Measurements from ENCODE around the gene NLRX1.
"Not testable (repeated sequence)": the region's sequence is repeated elsewhere in the genome, so short reads cannot be mapped to it uniquely, and the experiment has no call there.

Gene NLRX1

GRCh38 chr11:119209186-119209585 lies 40.7 kb downstream of the NLRX1 start:
- DNase-seq, result no peak

GRCh38 chr11:119210050-119210449 lies 41.5 kb downstream of the NLRX1 start:
- no peak for DNase-seq

DNA sequence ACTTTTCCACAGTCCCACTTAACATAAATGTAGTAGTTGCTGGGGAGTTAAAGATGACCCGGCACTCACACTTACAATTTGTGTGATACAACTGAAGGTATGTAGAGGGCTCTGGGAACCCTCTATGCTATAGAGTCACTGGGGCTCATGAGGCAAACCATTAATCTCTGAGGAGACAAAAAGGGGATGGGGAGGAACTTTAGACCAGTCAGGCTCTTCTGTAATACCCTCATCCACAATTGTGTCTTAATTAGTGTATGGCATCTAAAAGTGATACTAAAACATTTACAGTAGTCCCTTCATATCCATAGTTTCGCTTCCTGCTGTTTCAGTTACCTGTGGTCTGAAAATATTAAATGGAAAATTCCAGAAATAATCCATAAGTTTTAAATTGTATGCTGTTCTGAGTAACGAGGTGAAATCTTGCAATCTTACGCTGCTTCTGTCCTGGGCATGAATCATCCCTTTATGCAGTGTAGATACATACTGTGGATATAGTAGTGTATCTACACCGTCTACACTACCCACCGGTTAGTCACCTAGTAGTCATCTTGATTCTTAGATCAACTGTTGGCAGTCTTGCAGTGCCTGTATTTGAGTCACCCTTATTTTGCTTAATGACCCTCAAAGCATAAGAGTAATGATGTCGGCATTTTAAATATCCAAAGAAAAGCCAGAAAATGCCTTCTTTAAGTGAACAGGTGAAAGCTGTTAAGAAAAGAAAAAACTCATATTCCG lies 49.8 kb downstream of the NLRX1 start:
- no peak for DNase-seq

DNA sequence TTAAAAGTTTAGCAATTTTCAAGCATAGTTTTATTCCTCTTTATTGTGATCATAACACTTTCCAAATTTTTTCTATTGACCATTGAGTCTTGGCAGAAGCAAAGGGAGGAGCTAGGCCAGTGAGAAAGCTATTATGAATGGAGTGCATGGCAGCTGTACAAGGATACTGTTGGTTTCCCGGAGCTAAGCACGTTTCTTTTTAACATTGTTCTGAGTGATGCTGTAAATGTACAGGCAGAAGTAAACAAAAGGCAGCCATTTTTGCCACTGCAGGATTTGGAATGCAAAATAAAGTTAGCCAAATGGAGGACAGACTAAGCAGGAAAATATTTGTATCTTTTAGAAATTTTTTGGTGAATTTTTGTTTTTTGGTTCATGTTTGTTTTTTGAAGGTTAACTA lies 53.8 kb downstream of the NLRX1 start:
- no peak for DNase-seq

DNA sequence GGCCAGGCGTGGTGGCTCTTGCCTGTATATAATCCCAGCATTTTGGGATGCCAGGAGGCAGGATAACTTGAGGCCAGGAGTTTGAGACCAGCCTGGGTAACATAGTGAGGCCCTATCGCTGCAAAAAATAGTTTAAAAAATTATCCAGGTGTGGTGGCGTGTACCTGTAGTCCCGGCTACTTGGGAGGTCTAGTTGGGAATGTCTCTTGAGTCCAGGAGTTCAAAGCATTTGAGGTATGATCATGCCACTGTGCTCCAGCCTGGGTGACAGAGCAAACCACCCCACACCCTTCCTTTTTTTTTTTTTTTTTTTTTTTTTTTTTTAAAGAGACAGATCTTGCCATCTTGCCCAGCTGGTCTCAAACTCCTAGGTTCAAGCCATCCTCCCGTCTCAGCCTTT lies 54.4 kb downstream of the NLRX1 start:
- no peak for DNase-seq

- DNase-seq, result no peak
Observed at GRCh38 chr11:119223856-119224255, 55.3 kb downstream of the NLRX1 start.

GRCh38 chr11:119228535-119229287 lies 60.2 kb downstream of the NLRX1 start:
- not testable (repeated sequence) for DNase-seq

- no peak for DNase-seq
Observed at GRCh38 chr11:119229288-119229672, 60.8 kb downstream of the NLRX1 start.

DNA sequence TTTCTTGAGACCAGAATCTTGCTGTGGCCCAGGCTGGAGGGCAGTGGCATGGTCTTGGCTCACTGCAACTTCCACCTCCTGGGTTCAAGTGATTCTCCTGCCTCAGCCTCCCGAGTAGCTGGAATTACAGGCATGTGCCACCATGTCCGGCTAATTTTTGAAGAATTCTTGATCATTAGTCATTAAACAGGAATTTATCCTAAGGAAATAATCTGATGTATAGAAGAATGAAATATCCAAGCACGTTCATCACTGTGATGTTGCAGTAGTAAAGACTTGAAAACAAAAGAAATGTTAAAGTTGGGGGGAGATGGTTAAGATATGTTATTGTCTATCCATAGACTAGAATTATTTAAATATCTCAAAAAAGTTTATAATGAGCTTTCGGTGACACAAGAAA lies 61.2 kb downstream of the NLRX1 start:
- no peak for DNase-seq
